Cerebellar cortex (tissue), 1 donor: ENCODE measurements around the gene CERK.

Experiments used
- DNase-seq: peaks from one replicate; pipeline ENCODE4 v3.0.0-alpha.2; 2015; ENCODE audit warnings: low spot score

CERK gene

DNA sequence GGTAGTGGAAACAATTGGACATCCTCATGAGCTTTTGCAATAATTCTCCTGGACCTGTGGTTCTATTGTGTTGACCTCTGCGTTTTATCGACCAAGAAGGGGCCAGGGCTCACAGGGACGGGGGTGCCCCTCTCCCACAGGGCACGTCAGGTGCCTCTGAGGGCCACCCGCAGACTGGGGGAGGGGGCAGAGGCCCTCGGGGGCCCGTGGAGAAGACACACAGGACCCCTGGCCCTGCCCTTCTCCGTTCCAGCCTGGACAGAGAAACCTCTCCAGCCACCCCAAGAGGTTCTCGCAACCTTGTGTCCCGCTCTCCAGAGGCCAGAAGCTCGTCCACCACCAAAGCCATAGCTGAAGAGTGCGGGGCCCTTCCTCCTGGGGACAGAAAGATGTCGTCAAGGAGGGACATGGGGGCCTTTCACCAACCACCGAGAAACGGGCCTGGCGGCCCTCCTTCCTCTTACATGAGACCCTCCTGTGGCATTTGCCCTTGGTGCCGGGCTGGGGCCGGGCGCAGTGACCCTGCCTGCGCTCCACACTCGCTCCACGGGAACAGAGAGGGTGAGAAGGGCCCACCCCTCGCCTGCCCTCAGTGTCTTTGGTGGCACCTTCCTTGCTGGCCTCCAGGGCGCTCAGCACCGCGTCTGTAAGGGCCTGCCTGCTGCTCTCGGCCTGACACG, 60.6 kb downstream of the CERK start:
- no peak for DNase-seq

- no peak for DNase-seq
Measured at GRCh38 chr22:46676881-46677280, 61.2 kb downstream of the CERK start.

GRCh38 chr22:46676479-46676878, 61.6 kb downstream of the CERK start:
- DNase-seq, result no peak

- DNase-seq, result no peak
Measured at GRCh38 chr22:46675938-46676337, 62.1 kb downstream of the CERK start.

DNA sequence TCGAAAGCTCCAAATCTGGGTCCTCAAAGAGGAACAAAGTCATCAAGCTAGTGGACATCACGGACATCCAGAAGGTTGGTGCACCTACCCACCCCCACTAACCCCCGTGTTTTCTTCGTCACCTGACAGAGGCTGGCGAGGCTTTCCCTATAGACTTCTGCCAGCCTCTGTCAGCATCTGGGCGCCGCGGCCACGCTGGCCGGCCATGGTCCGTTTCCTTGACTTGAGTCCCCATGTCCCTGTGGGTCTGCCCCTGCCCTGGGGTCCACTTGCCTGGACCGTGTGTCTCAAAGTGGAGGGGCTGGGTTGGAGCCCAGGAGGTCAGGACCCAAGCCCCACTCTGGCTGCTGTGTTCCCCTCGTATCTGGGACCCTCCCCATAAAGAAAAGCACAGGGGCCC, 62.6 kb downstream of the CERK start:
- DNase-seq, result no peak

GRCh38 chr22:46674906-46675305, 63.1 kb downstream of the CERK start:
- no peak for DNase-seq

DNA sequence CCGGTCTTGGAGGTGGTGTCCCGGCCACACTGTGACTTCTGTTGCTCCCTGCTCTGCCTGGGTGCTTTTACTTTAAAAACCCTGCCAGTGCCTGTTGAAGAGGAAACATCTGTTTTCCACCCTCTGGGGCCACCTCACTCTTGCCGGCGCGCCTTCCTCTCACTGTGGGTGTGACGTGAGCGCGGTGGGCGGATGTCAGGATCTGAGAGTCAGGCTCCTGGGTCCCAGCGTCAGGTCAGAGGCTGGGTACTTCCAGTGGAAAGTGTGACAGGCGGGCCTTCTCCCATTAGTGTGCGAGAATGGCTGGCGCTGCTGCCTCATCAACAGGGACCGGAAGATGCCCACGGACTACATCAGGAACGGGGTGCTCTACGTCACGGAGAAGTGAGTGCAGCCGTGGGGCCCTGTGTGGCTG, 63.7 kb downstream of the CERK start:
- no peak for DNase-seq

- no peak for DNase-seq
Measured at GRCh38 chr22:46673662-46674236, 64.3 kb downstream of the CERK start.

DNA sequence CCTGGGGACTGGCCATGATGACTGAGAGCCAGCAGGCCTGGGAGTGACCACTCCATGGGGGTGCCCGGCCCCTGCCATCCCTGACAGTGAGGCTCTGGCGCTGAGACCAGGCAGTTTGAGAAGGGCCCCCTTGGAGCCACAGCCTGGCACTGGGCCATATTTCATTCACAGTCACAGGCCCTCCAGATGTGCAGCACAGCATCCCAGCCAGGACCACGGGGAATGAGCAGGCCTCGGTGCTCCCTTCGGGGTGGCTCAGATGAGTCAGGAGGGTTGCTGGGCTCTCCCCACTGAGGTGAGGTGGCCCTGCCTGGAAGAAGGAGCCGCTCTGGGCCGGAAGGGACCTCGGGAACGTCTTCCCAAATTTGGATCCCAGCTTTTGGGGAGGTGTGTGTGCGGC, 64.8 kb downstream of the CERK start:
- no peak for DNase-seq

- DNase-seq, result no peak
Measured at GRCh38 chr22:46672731-46673130, 65.3 kb downstream of the CERK start.

- DNase-seq, result no peak
Measured at GRCh38 chr22:46671824-46672432, 66.1 kb downstream of the CERK start.

GRCh38 chr22:46669201-46669600, 68.9 kb downstream of the CERK start:
- no peak for DNase-seq

DNA sequence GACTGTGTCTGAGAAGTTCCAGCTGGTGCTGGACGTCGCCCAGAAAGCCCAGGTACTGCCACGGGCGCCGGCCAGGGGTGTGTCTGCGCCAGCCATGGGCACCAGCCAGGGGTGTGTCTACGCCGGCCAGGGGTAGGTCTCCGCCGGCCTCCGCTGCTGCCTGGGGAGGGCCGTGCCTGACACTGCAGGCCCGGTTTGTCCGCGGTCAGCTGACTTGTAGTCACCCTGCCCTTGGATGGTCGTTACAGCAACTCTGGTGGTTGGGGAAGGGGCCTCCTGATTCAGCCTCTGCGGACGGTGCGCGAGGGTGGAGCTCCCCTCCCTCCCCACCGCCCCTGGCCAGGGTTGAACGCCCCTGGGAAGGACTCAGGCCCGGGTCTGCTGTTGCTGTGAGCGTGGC, 69.9 kb downstream of the CERK start:
- no peak for DNase-seq

DNA sequence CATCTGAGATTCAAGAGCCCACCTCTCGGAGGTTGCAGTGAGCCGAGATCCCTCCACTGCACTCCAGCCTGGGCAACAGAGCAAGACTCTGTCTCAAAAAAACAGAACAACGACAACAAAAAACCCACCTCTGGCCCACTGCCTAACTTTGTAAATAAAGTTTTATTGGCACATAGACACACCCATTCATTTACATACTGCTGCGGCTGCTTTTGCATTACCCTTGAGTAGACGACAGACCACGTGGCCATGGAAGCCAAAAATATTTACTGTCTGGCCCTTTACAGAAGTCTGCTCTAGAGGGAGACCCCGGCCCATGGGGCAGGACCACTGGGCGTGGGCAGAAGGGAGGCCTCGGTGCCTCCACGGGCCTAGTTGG, 70.8 kb downstream of the CERK start:
- DNase-seq, result no peak

DNA sequence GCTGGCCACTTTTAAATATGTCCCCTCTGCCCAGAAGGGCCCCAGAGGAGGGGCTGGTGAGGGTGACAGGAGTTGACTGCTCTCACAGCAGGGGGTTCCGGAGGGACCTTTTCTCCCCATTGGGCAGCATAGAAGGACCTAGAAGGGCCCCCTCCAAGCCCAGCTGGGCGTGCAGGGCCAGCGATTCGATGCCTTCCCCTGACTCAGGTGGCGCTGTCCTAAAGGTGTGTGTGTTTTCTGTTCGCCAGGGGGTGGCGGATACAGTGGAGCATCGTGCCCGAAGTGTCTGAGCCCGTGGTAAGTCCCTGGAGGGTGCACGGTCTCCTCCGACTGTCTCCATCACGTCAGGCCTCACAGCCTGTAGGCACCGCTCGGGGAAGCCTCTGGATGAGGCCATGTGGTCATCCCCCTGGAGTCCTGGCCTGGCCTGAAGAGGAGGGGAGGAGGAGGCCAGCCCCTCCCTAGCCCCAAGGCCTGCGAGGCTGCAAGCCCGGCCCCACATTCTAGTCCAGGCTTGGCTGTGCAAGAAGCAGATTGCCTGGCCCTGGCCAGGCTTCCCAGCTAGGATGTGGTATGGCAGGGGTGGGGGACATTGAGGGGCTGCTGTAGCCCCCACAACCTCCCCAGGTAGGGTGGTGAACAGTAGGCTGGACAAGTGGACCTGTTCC, 71.3 kb downstream of the CERK start:
- no peak for DNase-seq

DNA sequence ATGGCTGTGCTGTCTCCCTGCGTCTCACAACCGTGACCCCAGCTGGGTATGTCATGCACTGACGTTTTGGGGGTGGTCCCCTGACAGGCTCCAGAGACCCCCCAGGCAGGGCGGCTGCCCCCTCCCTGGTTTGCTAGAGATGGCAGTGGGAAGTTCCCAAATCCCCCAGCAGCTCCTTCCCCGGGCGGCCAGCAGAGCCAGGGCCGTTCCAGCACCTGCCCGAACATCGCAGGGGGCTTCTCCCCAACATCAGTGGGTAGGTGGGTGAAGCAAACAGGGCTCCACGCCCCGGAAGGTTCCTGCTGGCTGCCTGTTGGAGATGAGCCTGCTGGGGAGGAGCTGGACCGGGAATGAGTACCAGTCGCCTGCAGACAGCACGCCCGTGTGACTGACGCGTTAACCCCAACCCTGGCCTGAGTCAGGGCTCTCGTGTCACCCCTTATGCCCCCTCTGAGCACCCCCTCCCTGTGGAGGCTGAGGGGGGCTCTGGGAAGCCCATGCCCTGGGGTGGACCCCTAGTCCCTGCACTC, 72.2 kb downstream of the CERK start:
- DNase-seq, result no peak

GRCh38 chr22:46665151-46665695, 72.8 kb downstream of the CERK start:
- DNase-seq, result no peak

DNA sequence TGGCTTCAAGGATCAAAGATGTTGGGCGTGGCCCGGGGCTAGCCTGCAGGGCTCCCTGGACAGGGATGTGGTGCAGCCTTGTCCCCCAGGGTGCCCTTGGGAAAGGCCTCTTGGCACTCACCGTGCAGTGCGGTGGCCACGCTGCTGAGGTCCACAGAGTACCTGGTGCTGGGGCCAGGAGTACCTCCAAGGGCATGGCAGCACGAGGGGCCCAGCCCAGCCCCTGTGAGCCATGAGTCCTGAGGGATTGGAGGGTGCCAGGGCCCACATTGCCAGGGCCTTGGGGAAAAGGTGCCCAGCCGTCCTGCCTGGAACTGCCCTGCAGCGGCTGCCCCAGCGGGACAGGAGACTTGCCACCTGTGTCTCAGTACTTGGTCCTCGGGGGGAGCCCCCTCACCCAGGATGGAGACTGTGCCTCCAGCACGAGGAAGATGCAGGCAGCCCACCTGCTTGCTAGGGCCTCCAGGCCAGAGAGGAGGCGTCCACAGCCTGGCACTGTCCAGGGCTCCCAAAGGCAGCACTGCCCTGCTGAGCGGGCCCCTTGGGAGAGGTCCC, 73.7 kb downstream of the CERK start:
- DNase-seq, result no peak

DNA sequence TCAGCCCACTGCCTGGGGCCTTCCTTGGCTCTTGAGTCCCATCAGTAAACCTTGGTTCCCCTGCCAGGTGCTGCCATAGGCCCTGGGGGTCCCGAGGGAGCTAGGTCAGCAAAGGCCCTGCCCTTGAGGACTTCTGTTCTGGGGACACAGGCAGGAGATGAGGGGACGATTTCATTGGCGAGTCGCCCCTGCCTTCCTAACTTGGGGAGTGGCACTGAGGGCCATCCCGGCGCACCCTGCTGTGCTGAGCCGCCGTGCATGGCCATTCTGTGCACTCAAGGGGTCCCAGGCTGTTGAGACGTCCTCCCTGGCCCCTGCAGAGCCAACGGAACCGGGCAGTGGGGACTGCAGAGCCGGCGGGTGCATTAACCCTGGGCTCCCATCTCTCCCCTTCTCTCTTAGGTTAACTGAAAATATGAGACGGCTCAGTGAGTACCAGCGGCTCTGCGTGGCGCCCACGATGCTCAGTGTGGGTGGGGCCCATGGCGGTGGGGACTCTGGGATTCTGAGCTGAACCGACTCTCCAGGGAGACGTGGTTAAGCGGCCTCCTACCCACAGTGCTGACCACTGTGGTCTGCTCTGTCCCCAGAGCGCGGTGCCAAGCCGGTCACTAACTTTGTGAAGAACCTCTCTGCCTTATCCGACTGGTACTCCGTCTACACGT, 74.5 kb downstream of the CERK start:
- DNase-seq, result no peak

GRCh38 chr22:46663001-46663400, 75.1 kb downstream of the CERK start:
- no peak for DNase-seq

DNA sequence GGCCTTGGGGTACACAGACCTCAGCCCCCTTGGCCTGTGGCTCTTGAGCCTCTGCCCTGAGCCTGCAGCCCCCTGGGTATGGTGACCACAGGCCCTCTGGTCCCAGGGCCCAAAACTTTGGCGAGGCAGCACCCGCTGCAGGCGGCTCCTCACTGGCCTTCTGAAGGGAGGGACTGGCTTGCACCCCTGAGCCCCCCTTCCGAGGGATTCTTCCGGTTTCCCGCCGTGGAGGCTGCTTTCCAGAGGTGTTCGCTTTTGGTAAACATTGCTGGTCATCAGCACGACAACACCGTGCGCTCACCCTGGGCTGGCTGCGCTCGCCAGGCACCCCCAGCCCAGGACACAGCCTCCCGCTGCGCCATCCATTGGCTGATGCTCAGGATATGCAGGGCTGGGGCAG, 75.8 kb downstream of the CERK start:
- DNase-seq, result no peak
